Spleen (tissue), 11 donors: ENCODE measurements around the gene ERBB4. TPM values are rescaled to one million over a fixed set of nuclear protein-coding genes. Genes with fewer than 3 reads are reported as not detected.
"Not testable (repeated sequence)": the region's sequence is repeated elsewhere in the genome, so short reads cannot be mapped to it uniquely, and the experiment has no call there.

Experiments used
- DNase-seq: peaks from one replicate; pipeline ENCODE4 v3.0.0-alpha.2; 2020
- H3K27ac ChIP-seq, 8 donors: fragments of 200-600 bp; sonication (generic) in 7 of 8; 1 replicate in 4 of 8; 2 replicates in 4 of 8; pipeline versions ENCODE4 v1.5.0 to v1.8.0; 2016 to 2021; ENCODE audit warnings: inconsistent platforms in 4 of 8, mild to moderate bottlenecking in 4 of 8, moderate library complexity in 1 of 8
- H3K27me3 ChIP-seq, 7 donors: fragments of 200-600 bp; sonication (generic) in 6 of 7; replicated peaks in 1 of 7; 1 replicate in 4 of 7; 2 replicates in 3 of 7; pipeline versions ENCODE4 v1.5.0 to v1.8.0; 2016 to 2021; ENCODE audit warnings: inconsistent platforms in 3 of 7, mild to moderate bottlenecking in 1 of 7
- H3K36me3 ChIP-seq, 6 donors: fragments of 200-600 bp; sonication (generic) in 5 of 6; 1 replicate in 4 of 6; 2 replicates in 2 of 6; pipeline versions ENCODE4 v1.5.0 to v1.8.0; 2016 to 2021; ENCODE audit warnings: inconsistent platforms in 2 of 6
- H3K4me1 ChIP-seq, 6 donors: fragments of 200-600 bp; sonication (generic) in 5 of 6; 1 replicate in 3 of 6; 2 replicates in 3 of 6; pipeline versions ENCODE4 v1.5.0 to v1.8.0; 2016 to 2021; ENCODE audit warnings: inconsistent platforms in 3 of 6
- H3K4me3 ChIP-seq, 8 donors: fragments of 200-600 bp; sonication (generic) in 7 of 8; 1 replicate in 4 of 8; 2 replicates in 4 of 8; pipeline versions ENCODE4 v1.5.0 to v1.8.0; 2016 to 2021; ENCODE audit warnings: inconsistent platforms in 4 of 8, mild to moderate bottlenecking in 4 of 8, moderate library complexity in 2 of 8
- H3K9me3 ChIP-seq, 8 donors: fragments of 200-600 bp; sonication (generic) in 7 of 8; 1 replicate in 4 of 8; 2 replicates in 4 of 8; pipeline versions ENCODE4 v1.5.0 to v1.8.0; 2016 to 2021; ENCODE audit warnings: inconsistent platforms in 4 of 8
- POLR2A ChIP-seq, 3 donors: fragments of 450-650 bp; IDR thresholded peaks; one replicate each; pipeline ENCODE4 v1.5.1; 2017; ENCODE audit warnings: antibody characterized with exemption in 3 of 3, mild to moderate bottlenecking in 1 of 3
- POLR2AphosphoS5 ChIP-seq, 3 donors: sonication (generic); formaldehyde crosslinking; IDR thresholded peaks; one replicate each; pipeline ENCODE4 v1.5.1; 2017; ENCODE audit warnings: antibody characterized with exemption in 3 of 3
- whole genome bisulfite sequencing, 5 donors: extraction: QIAGEN DNeasy Blood & Tissue Kit in 3 of 5; methylation state at CpG; one replicate each; pipeline versions ENCODE4 v1.1.5 to v1.1.7; 2013 to 2018; 5-methylcytosine and 5-hydroxymethylcytosine counted together
- intact Hi-C: fragments of 100-400 bp; cut with DNase I; formaldehyde crosslinking; loops from one replicate; pipeline ENCODE4 v1.15.0; 2023; ENCODE audit warnings: low total_unique reads
- polyA plus RNA-seq, 3 donors: library from polyadenylated mRNA; stranded (reverse); fragments of 200-250 nt; gene quantifications; one replicate each; pipeline ENCODE4 v1.2.1, GENCODE V29; 2013
- total RNA-seq, 7 donors: library from RNA; depleted of rRNA in 3 of 7; stranded (reverse); fragments of >200 nt in 3 of 7; fragmentation: NEBNext Ultra II Directional in 4 of 7; extraction: Animal tissue kit (Norgen Biotek cat#: 25700) in 4 of 7; gene quantifications; one replicate each; pipeline versions ENCODE4 v1.1.0 to v1.2.1, GENCODE V29; 2016 to 2021
- TF ChIP-seq, protein P1 (sequence below), 11 experiments: fragments of 200-600 bp in 7 of 11; fragments of 450-650 bp in 4 of 11; sonication (generic) in 4 of 11; IDR thresholded peaks in 8 of 11; conservative IDR thresholded peaks in 3 of 11; 1 replicate in 7 of 11; 2 replicates in 4 of 11; pipeline versions ENCODE4 v1.4.0 to v1.8.0; 2016 to 2021; ENCODE audit warnings: antibody characterized with exemption in 11 of 11, inconsistent platforms in 4 of 11, mild to moderate bottlenecking in 1 of 11
- donor health status: healthy with polysubstance abuse.
- donor health status: DM: no; HTN: no; CAD: no; lungs with moderate emphysema.
- donor health status: DM: no; HTN: no; CAD: no.
- donor health status: Bipolar disorder and iron deficiency.
- donor health status: healthy.
- donor health status: DM: no; HTN: no; CAD: no.
- donor health status: DM: yes; HTN: yes; CAD: no.

The ERBB4 gene
- total and polyA plus RNA-seq, 10 donors, result under 0.01 to 1.4 (median 0.35) TPM

DNA sequence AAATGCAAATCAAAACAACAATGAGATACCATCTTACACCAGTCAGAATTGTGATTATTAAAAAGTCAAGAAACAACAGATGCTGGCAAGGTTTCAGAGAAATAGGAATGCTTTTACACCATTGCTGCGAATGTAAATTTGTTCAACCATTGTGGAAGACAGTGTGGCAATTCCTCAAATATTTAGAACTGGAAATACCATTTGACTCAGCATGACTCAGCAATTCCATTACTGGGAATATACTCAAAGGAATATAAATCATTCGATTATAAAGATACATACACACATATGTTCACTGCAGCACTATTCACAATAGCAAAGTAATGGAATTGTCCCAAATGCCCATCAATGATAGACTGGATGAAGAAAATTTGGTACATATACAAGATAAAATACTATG is 516.7 kb downstream of the ERBB4 start:
- no peaks in the 10 kb centered on the region for H3K9me3 ChIP-seq
- intact Hi-C loops, result no loop called here
- DNase-seq, result no peak
- H3K36me3 ChIP-seq, result no peaks in the 10 kb centered on the region
- H3K27me3 ChIP-seq, result no peaks in the 10 kb centered on the region
- WGBS, 5 donors, result 85 to 92% (median 88%) methylated on average over 2 of the region's 2 CpGs
- H3K4me3 ChIP-seq, result no peak overlapping the region
- H3K27ac ChIP-seq, result no peak overlapping the region
- TF ChIP-seq POLR2A (IDR thresholded peaks at IDR 0.05), result no peak
- TF ChIP-seq, protein P1, sequence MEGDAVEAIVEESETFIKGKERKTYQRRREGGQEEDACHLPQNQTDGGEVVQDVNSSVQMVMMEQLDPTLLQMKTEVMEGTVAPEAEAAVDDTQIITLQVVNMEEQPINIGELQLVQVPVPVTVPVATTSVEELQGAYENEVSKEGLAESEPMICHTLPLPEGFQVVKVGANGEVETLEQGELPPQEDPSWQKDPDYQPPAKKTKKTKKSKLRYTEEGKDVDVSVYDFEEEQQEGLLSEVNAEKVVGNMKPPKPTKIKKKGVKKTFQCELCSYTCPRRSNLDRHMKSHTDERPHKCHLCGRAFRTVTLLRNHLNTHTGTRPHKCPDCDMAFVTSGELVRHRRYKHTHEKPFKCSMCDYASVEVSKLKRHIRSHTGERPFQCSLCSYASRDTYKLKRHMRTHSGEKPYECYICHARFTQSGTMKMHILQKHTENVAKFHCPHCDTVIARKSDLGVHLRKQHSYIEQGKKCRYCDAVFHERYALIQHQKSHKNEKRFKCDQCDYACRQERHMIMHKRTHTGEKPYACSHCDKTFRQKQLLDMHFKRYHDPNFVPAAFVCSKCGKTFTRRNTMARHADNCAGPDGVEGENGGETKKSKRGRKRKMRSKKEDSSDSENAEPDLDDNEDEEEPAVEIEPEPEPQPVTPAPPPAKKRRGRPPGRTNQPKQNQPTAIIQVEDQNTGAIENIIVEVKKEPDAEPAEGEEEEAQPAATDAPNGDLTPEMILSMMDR (IDR thresholded peaks at IDR 0.05 in 8 of 11, conservative IDR thresholded peaks at IDR 0.05 in 3 of 11), result no peak
- TF ChIP-seq POLR2AphosphoS5 (IDR thresholded peaks at IDR 0.05), result no peak
- H3K4me1 ChIP-seq, result no peaks in the 10 kb centered on the region

DNA sequence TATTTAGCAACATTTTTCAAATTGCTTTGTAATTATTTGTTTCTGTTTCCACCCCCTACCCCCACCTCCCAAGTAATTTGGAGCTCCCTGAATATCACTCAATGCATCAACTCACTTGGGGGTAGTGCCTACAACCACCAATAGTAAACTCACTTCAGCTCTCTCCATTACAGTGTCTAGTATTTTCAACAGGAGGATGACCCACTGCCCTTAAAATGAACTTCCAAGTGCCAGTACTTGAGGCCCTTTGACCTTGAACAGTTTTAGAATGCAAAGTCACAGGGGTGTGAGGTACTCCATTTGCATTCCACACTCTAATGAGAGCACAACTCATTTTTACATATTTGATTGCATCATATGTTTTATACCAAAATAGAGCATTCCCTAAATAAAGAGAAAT is 523.0 kb downstream of the ERBB4 start:
- H3K27me3 ChIP-seq, result no peaks in the 10 kb centered on the region
- no peak overlapping the region for H3K4me3 ChIP-seq
- H3K27ac ChIP-seq, result no peak overlapping the region
- DNase-seq, result no peak
- H3K36me3 ChIP-seq, result no peaks in the 10 kb centered on the region
- H3K4me1 ChIP-seq, result no peaks in the 10 kb centered on the region
- intact Hi-C loops, result no loop called here
- no peak for TF ChIP-seq POLR2AphosphoS5 (IDR thresholded peaks at IDR 0.05)
- TF ChIP-seq POLR2A (IDR thresholded peaks at IDR 0.05), result no peak
- TF ChIP-seq, protein P1 (IDR thresholded peaks at IDR 0.05 in 8 of 11, conservative IDR thresholded peaks at IDR 0.05 in 3 of 11), result no peak
- H3K9me3 ChIP-seq, result peaks cover 0 to 5% (median 0%) of the 10 kb centered on the region in 8 donors

DNA sequence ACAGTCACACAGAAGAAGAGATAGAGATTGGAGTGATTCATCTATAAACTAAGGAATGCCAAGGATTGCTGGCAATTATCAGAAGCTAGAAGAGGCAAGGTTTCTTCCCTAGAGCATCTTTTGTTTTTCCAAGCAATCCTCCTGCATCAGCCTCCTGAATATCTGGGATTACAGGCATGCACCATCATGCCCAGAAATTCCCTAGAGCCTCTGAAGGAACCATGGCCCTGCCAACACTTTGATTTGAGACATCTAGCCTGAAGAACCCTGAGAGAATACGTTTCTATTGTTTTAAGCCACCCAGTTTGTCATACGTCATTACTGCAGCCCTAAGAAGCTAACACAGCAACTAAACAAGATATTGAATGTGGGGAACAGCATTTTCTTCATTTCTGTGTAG is 525.0 kb downstream of the ERBB4 start:
- intact Hi-C loops, result no loop called here
- 56 to 73% (median 69%) methylated on average over 2 of the region's 2 CpGs for WGBS, 5 donors

DNA sequence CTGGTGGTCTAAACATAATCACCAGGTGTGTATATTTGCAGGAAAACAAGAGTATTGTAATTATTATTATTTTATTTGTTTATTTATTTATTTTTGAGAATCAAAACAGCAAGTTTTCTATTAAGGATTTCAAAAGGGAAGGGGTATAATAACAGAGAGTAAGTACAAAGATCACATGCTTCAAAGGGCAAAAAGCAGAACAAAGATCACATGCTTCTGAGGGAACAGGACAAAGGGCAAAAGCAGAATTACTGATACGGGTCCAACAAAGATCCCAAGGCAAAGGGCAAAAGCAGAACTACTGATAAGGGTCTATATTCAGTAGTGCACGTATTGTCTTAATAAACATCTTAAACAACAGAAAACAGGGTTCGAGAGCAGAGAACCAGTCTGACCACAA is 528.3 kb downstream of the ERBB4 start:
- DNase-seq, result not testable (repeated sequence)

More for the DNA sequence above, 525.0 kb downstream of the ERBB4 start:
- no peaks in the 10 kb centered on the region for H3K27me3 ChIP-seq
- TF ChIP-seq, protein P1 (IDR thresholded peaks at IDR 0.05 in 8 of 11, conservative IDR thresholded peaks at IDR 0.05 in 3 of 11), result no peak
- TF ChIP-seq POLR2A (IDR thresholded peaks at IDR 0.05), result no peak
- TF ChIP-seq POLR2AphosphoS5 (IDR thresholded peaks at IDR 0.05), result no peak
- H3K9me3 ChIP-seq, result peaks cover 0 to 18% (median 0%) of the 10 kb centered on the region in 8 donors
- H3K36me3 ChIP-seq, result no peaks in the 10 kb centered on the region
- DNase-seq, result no peak
- no peak overlapping the region for H3K4me3 ChIP-seq
- no peaks in the 10 kb centered on the region for H3K4me1 ChIP-seq
- H3K27ac ChIP-seq, result no peak overlapping the region

DNA sequence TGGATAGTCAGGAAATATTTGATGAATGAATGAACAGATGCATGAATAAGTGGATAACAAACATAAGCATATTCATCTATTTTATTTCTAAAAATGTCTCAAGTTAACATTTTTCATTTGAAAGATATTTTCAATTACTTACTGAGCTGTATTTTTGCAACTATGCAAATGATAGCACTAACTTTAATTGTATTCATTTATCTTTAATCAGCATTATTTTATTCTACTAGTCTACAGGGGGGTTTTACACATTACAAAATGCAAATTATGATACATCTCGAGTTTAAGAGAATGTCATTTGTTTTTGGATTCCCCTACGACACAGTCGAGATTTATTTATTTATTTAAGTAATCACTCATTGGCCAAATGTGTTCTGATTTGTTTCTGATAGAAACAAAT is 530.6 kb downstream of the ERBB4 start:
- H3K27ac ChIP-seq, result no peak overlapping the region
- no peaks in the 10 kb centered on the region for H3K27me3 ChIP-seq
- DNase-seq, result no peak
- TF ChIP-seq POLR2AphosphoS5 (IDR thresholded peaks at IDR 0.05) (no peak), POLR2A (IDR thresholded peaks at IDR 0.05) (no peak)
- H3K9me3 ChIP-seq, result peaks cover 0 to 18% (median 0%) of the 10 kb centered on the region in 8 donors
- WGBS, 5 donors, result 56 to 70% (median 60%) methylated on average over 3 of the region's 3 CpGs
- no peaks in the 10 kb centered on the region for H3K36me3 ChIP-seq
- intact Hi-C loops, result no loop called here
- H3K4me3 ChIP-seq, result no peak overlapping the region
- H3K4me1 ChIP-seq, result no peaks in the 10 kb centered on the region

More for the DNA sequence above, 528.3 kb downstream of the ERBB4 start:
- H3K36me3 ChIP-seq, intact Hi-C loops, H3K4me1 ChIP-seq, H3K27me3 ChIP-seq, H3K4me3 ChIP-seq, H3K27ac ChIP-seq: not testable (repeated sequence)
- 71 to 87% (median 78%) methylated on average over 3 of the region's 3 CpGs for WGBS, 5 donors
- H3K9me3 ChIP-seq, result peaks cover 0 to 18% (median 0%) of the 10 kb centered on the region in 8 donors
